Measurements from ENCODE around the gene MCM5.

MCM5 gene

DNA sequence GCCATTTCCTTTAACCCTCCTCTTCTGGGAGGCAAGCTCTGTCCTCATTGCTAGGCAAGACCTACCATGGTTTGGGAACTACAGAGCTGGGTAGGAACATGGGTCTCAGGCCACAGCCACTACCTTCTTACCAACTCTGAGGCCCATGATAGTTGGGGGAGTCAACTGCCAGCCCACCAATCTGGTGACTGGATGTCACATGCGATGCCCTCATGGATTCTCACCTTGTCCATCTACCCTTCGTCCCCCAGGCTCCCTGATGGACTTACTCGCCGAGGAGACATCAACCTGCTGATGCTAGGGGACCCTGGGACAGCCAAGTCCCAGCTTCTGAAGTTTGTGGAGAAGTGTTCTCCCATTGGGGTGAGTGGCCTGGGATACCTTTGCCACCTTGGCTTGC lies 13.7 kb downstream of the MCM5 start:
- TF ChIP-seq TAF1 (IDR thresholded peaks at IDR 0.05; ENCODE audit: low read depth, low read length) (no peak), PAX5 (IDR thresholded peaks at IDR 0.05; ENCODE audit: insufficient read depth, low read length, severe bottlenecking) (no peak), SPI1 (IDR thresholded peaks at IDR 0.05; ENCODE audit: low read depth, low read length) (no peak), POLR2AphosphoS5 (IDR thresholded peaks at IDR 0.05; ENCODE audit: low read depth, low read length) (no peak)
- DNase-seq (ENCODE audit: insufficient read length, low spot score) (no peak), FAIRE-seq (no peak)

- no peak for DNase-seq (ENCODE audit: insufficient read length, low spot score)
- no peak for FAIRE-seq
- TF ChIP-seq POLR2AphosphoS5 (IDR thresholded peaks at IDR 0.05; ENCODE audit: low read depth, low read length) (no peak), TAF1 (IDR thresholded peaks at IDR 0.05; ENCODE audit: low read depth, low read length) (no peak), POU2F2 (IDR thresholded peaks at IDR 0.05; ENCODE audit: low read depth, low read length) (no peak), SPI1 (IDR thresholded peaks at IDR 0.05; ENCODE audit: low read depth, low read length) (no peak), PAX5 (IDR thresholded peaks at IDR 0.05; ENCODE audit: insufficient read depth, low read length, severe bottlenecking) (no peak), POLR2A (IDR thresholded peaks at IDR 0.05; ENCODE audit: low read depth, low read length) (no peak)
These were observed 17.7 kb downstream of the MCM5 start for GRCh38 chr22:35417606-35418005.

- FAIRE-seq (no peak), DNase-seq (ENCODE audit: insufficient read length, low spot score) (no peak)
- TF ChIP-seq POLR2A (IDR thresholded peaks at IDR 0.05; ENCODE audit: low read depth, low read length) (no peak), POLR2AphosphoS5 (IDR thresholded peaks at IDR 0.05; ENCODE audit: low read depth, low read length) (no peak), TAF1 (IDR thresholded peaks at IDR 0.05; ENCODE audit: low read depth, low read length) (no peak), PAX5 (IDR thresholded peaks at IDR 0.05; ENCODE audit: insufficient read depth, low read length, severe bottlenecking) (no peak), POU2F2 (IDR thresholded peaks at IDR 0.05; ENCODE audit: low read depth, low read length) (no peak), SPI1 (IDR thresholded peaks at IDR 0.05; ENCODE audit: low read depth, low read length) (no peak)
These were observed 18.1 kb downstream of the MCM5 start for GRCh38 chr22:35418088-35418487.

GRCh38 chr22:35418731-35419130 lies 18.8 kb downstream of the MCM5 start:
- DNase-seq (ENCODE audit: insufficient read length, low spot score) (no peak), FAIRE-seq (no peak)
- TF ChIP-seq TAF1 (IDR thresholded peaks at IDR 0.05; ENCODE audit: low read depth, low read length) (no peak), POU2F2 (IDR thresholded peaks at IDR 0.05; ENCODE audit: low read depth, low read length) (no peak)

- TF ChIP-seq TAF1 (IDR thresholded peaks at IDR 0.05; ENCODE audit: low read depth, low read length) (no peak), PAX5 (IDR thresholded peaks at IDR 0.05; ENCODE audit: insufficient read depth, low read length, severe bottlenecking) (no peak)
- no peak for DNase-seq (ENCODE audit: insufficient read length, low spot score)
- FAIRE-seq = no peak
These were observed 19.8 kb downstream of the MCM5 start for GRCh38 chr22:35419756-35420155.

DNA sequence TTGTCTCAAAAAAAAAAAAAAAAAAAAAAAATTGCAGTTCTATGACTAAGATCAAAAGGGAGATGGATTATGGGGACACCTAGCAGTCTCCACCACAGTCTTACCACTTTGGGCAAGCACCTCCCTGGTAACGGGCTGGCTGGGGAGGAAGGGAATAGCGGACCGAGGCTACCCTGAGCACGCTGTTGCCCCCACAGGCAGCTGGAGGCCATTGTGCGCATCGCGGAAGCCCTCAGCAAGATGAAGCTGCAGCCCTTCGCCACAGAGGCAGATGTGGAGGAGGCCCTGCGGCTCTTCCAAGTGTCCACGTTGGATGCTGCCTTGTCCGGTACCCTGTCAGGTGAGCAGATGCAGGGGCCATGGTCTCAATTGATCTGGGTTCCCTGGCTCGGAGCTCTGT lies 21.2 kb downstream of the MCM5 start:
- DNase-seq (ENCODE audit: insufficient read length, low spot score) = no peak
- TF ChIP-seq TAF1 (IDR thresholded peaks at IDR 0.05; ENCODE audit: low read depth, low read length) = no peak
- no peak for TF ChIP-seq POLR2AphosphoS5 (IDR thresholded peaks at IDR 0.05; ENCODE audit: low read depth, low read length)
- TF ChIP-seq POU2F2 (IDR thresholded peaks at IDR 0.05; ENCODE audit: low read depth, low read length) = no peak
- no peak for TF ChIP-seq SPI1 (IDR thresholded peaks at IDR 0.05; ENCODE audit: low read depth, low read length)
- TF ChIP-seq POLR2A (IDR thresholded peaks at IDR 0.05; ENCODE audit: low read depth, low read length) = no peak
- TF ChIP-seq PAX5 (IDR thresholded peaks at IDR 0.05; ENCODE audit: insufficient read depth, low read length, severe bottlenecking) = no peak
- no peak for FAIRE-seq

DNA sequence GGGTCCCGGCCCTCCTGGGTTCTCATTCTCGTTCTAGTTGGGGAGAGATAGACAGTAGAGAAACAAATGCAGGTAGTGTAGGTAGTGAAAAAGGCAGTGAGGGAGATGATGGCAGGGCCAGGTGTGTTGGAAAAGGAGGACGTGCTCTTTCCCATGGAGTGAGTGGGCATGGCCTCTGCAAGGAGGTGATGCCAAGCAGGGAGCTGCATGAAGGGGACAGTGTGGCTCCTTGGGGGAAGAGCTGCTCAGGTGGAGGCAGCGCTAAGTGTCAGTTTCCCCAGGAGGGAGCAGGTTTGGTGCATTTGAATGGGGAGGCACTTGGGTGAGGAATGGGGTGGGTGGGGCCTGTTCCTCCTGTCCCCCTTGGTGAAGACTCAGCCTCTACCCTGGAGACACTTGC lies 22.2 kb downstream of the MCM5 start:
- TF ChIP-seq TAF1 (IDR thresholded peaks at IDR 0.05; ENCODE audit: low read depth, low read length) (no peak), PAX5 (IDR thresholded peaks at IDR 0.05; ENCODE audit: insufficient read depth, low read length, severe bottlenecking) (no peak), POU2F2 (IDR thresholded peaks at IDR 0.05; ENCODE audit: low read depth, low read length) (no peak), POLR2A (IDR thresholded peaks at IDR 0.05; ENCODE audit: low read depth, low read length) (no peak), SPI1 (IDR thresholded peaks at IDR 0.05; ENCODE audit: low read depth, low read length) (no peak), POLR2AphosphoS5 (IDR thresholded peaks at IDR 0.05; ENCODE audit: low read depth, low read length) (no peak)
- FAIRE-seq = no peak
- DNase-seq (ENCODE audit: insufficient read length, low spot score) = no peak

DNA sequence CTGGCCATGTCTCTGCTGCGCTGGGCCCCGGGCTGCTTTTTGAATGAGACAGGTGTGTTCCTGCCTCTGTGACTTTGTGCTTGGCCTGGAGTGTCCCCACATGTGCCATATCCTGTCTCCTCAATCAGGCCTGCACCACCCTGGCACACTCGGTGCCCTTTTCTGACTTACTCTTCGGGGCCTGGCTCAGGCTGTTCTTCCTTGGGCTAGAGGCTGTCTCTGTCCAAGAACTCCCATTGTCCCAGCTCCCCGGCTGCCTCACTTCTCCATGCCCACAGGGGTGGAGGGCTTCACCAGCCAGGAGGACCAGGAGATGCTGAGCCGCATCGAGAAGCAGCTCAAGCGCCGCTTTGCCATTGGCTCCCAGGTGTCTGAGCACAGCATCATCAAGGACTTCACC lies 23.0 kb downstream of the MCM5 start:
- no peak for FAIRE-seq

GRCh38 chr22:35424081-35424480 lies 24.1 kb downstream of the MCM5 start:
- DNase-seq (ENCODE audit: insufficient read length, low spot score) (no peak), FAIRE-seq (no peak)
- TF ChIP-seq POLR2A (IDR thresholded peaks at IDR 0.05; ENCODE audit: low read depth, low read length) = no peak
- no peak for TF ChIP-seq POU2F2 (IDR thresholded peaks at IDR 0.05; ENCODE audit: low read depth, low read length)
- TF ChIP-seq SPI1 (IDR thresholded peaks at IDR 0.05; ENCODE audit: low read depth, low read length) = no peak
- no peak for TF ChIP-seq POLR2AphosphoS5 (IDR thresholded peaks at IDR 0.05; ENCODE audit: low read depth, low read length)
- TF ChIP-seq TAF1 (IDR thresholded peaks at IDR 0.05; ENCODE audit: low read depth, low read length) = no peak
- no peak for TF ChIP-seq PAX5 (IDR thresholded peaks at IDR 0.05; ENCODE audit: insufficient read depth, low read length, severe bottlenecking)

More for the DNA sequence above, 23.0 kb downstream of the MCM5 start:
- DNase-seq (ENCODE audit: insufficient read length, low spot score) = no peak
- no peak for TF ChIP-seq POLR2AphosphoS5 (IDR thresholded peaks at IDR 0.05; ENCODE audit: low read depth, low read length)
- TF ChIP-seq POLR2A (IDR thresholded peaks at IDR 0.05; ENCODE audit: low read depth, low read length) = no peak
- no peak for TF ChIP-seq POU2F2 (IDR thresholded peaks at IDR 0.05; ENCODE audit: low read depth, low read length)

GRCh38 chr22:35424761-35425160 lies 24.8 kb downstream of the MCM5 start:
- no peak for TF ChIP-seq TAF1 (IDR thresholded peaks at IDR 0.05; ENCODE audit: low read depth, low read length)
- no peak for TF ChIP-seq SPI1 (IDR thresholded peaks at IDR 0.05; ENCODE audit: low read depth, low read length)
- TF ChIP-seq POLR2A (IDR thresholded peaks at IDR 0.05; ENCODE audit: low read depth, low read length) = no peak
- no peak for TF ChIP-seq PAX5 (IDR thresholded peaks at IDR 0.05; ENCODE audit: insufficient read depth, low read length, severe bottlenecking)
- no peak for TF ChIP-seq POLR2AphosphoS5 (IDR thresholded peaks at IDR 0.05; ENCODE audit: low read depth, low read length)
- TF ChIP-seq POU2F2 (IDR thresholded peaks at IDR 0.05; ENCODE audit: low read depth, low read length) = no peak
- DNase-seq (ENCODE audit: insufficient read length, low spot score) (no peak), FAIRE-seq (no peak)

- TF ChIP-seq PAX5 (IDR thresholded peaks at IDR 0.05; ENCODE audit: insufficient read depth, low read length, severe bottlenecking) = no peak
- TF ChIP-seq POLR2AphosphoS5 (IDR thresholded peaks at IDR 0.05; ENCODE audit: low read depth, low read length) = no peak
- TF ChIP-seq SPI1 (IDR thresholded peaks at IDR 0.05; ENCODE audit: low read depth, low read length) = no peak
- no peak for TF ChIP-seq TAF1 (IDR thresholded peaks at IDR 0.05; ENCODE audit: low read depth, low read length)
- TF ChIP-seq POLR2A (IDR thresholded peaks at IDR 0.05; ENCODE audit: low read depth, low read length) = no peak
- no peak for TF ChIP-seq POU2F2 (IDR thresholded peaks at IDR 0.05; ENCODE audit: low read depth, low read length)
- no peak for FAIRE-seq
- DNase-seq (ENCODE audit: insufficient read length, low spot score) = no peak
These were observed 25.6 kb downstream of the MCM5 start for GRCh38 chr22:35425546-35425945.
